ENCODE data around the gene GPC5. TPM values are rescaled to one million over a fixed set of nuclear protein-coding genes. Genes with fewer than 3 reads are reported as not detected.

The GPC5 gene
- total RNA-seq, 1 donor = not detected

DNA sequence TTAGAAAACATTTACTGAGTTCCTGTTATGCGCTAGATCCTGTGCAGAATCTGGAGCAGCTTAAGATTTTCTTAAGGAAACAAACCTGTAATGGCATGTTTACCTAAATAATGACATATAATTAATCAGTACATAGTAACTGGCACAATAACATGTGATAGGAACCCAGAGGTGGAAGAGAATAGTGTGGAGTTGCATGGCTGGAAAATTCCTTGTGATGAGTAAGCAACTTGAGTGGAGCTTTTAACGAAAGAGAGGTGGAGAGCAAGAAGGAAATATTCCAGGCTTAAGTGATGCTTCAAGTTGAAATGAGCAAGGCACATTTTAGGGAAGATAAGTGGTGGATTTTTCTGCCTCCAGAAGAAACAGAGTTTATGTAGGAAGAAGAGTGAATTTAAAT is 9.2 kb upstream of the GPC5 start:
- no peak for TF ChIP-seq CTCF (IDR thresholded peaks at IDR 0.05; ENCODE audit: insufficient read depth, low read depth, low read length)
- DNase-seq (ENCODE audit: low read depth) = no peak
- H3K4me3 ChIP-seq (ENCODE audit: low read depth, low read length) = no peak overlapping the region

DNA sequence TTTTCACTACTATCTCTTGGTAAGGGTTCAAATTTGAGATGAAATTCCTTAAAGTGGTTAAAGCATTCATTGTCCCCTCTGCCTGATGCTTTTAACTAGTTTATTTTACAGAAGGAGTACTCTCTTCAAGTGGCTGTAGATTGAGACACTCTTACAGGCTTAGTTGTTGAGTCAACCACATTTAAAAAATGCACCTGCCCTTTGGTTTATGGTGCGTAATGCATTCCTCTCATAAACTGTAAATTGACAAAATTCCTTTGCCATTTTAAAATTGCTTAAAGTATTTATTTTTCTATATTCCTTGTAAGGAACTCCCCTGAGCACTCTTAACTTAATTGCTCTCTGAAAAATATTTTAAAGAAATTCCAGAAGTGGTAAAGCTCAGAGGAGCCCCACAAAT is 826 bp upstream of the GPC5 start:
- TF ChIP-seq CTCF (IDR thresholded peaks at IDR 0.05; ENCODE audit: insufficient read depth, low read depth, low read length) = no peak
- no peak for DNase-seq (ENCODE audit: low read depth)
- H3K4me3 ChIP-seq (ENCODE audit: low read depth, low read length) = no peak overlapping the region

DNA sequence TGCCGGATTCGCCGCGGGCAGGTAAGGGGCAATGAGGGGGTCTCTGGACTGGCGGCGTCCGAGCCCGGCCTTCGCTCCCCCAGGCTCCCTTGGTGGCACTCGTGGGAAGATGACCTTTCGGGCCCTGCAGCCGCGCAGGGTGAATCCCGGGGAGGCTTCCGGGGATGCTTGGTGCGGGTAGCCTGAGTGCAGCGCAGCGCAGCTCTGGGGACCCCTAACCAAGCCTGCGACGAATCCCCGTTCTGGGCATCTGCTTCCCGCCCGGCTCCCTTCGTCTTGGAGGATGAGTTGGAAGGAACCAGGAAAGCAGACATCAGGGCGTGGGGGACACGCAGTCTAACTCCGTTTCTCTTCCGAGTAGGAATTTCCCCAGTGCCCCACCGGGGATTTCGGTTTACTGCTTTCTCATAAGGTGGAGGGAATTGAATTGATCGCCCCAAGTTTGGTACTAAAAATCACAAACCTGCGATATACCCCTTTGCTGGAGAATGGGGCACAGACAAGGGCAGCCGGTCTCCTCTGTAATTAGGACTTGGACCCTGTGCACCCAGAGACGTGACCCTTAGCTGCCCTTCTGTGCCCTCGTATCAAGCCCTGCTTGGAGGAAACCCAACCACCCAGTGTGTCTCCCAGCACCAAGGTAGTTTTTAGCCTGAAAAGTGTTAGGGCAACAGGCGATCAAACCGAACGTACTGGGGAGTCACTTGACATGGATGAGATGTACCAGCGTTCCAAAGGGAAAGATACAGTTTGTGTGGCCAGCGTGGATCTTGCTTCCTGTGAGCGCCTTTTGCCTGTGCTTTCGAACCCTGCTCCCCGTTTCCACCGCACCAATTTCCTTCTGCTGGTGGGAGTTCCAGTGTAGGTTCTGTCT is 1.0 kb downstream of the GPC5 start:
- TF ChIP-seq CTCF (IDR thresholded peaks at IDR 0.05; ENCODE audit: insufficient read depth, low read depth, low read length) = no peak
- no peak for DNase-seq (ENCODE audit: low read depth)
- H3K4me3 ChIP-seq (ENCODE audit: low read depth, low read length) = peak overlapping the region; percentile 57

DNA sequence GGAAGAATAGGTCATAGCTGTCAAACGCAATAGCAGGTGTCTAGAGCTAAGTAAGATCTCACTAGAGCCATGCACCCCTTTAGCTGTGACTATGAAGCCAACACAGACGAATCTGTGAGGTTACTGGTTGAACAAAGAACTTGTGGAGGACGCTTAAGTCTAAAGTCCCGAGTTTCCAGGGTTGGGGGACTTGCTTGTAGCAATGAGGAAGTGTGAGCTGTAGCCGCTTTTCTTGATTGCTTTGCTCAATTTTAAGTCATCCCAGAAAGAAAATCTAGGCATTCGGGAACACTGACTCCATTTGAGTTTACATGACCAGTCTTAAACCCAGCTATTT is 1.6 kb downstream of the GPC5 start:
- no peak for DNase-seq (ENCODE audit: low read depth)
- no peak for TF ChIP-seq CTCF (IDR thresholded peaks at IDR 0.05; ENCODE audit: insufficient read depth, low read depth, low read length)
- H3K4me3 ChIP-seq (ENCODE audit: low read depth, low read length) = no peak overlapping the region

DNA sequence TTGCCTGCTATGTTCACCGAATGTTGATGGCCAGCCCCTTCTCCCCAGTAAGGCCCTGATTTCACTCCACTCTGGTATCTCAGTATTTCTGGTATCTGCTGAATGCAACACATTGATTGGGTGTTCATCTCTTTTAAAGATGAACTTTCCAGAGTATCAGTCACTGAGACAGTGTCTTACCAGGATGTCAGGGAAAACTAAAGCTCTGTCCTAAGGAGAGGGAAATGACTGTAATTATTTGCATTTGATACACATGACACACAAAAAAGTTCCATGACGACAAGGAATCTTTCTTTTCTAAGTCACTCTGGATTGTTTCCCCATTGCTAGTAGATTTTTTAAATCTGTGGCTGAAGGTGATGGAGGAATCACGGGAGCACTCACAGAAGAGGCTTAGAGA is 2.2 kb downstream of the GPC5 start:
- no peak for TF ChIP-seq CTCF (IDR thresholded peaks at IDR 0.05; ENCODE audit: insufficient read depth, low read depth, low read length)
- no peak for DNase-seq (ENCODE audit: low read depth)
- H3K4me3 ChIP-seq (ENCODE audit: low read depth, low read length) = no peak overlapping the region

DNA sequence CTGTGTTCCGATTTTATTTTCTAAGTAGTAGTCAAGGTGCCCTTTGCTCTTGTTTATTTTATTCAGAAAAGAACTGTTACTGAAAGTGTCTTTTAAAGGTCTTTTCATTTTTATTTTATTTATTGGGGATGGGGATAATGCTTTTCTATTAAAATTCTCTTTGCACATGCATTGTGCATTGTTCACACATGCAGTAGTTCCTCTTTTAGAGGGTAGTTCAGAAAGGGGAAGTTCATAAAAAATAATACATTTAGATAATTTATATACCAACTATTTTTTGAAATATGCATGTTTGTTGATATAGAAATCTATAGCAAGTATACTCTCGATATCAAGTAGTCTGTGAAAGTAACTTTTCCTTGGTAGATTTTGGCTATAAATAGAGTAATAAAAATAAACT is 3.5 kb downstream of the GPC5 start:
- TF ChIP-seq CTCF (IDR thresholded peaks at IDR 0.05; ENCODE audit: insufficient read depth, low read depth, low read length) = no peak
- DNase-seq (ENCODE audit: low read depth) = no peak
- no peak overlapping the region for H3K4me3 ChIP-seq (ENCODE audit: low read depth, low read length)

DNA sequence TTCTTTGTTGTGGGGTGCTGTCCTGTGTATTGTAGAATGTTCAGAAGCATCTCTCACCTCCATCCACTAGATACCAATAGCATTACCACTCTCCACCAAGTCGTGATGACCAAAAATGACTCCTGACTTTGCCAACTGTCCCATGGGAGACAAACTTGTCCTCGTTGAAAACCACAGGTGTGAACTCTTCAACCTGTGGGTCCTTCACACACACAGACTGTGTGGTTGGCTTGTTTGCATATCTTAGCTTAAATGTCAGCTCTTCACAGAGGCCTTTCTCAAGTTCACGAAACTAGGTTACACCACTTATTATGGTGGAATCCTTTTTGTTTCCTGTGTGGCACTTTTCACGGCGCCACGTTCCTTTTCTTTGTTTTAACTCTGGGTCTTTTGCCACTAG is 6.8 kb downstream of the GPC5 start:
- DNase-seq (ENCODE audit: low read depth) = no peak
- TF ChIP-seq CTCF (IDR thresholded peaks at IDR 0.05; ENCODE audit: insufficient read depth, low read depth, low read length) = no peak
- no peak overlapping the region for H3K4me3 ChIP-seq (ENCODE audit: low read depth, low read length)
